K562 treated with DMSO at 1 percent for 4 hours (cell line): ENCODE results near the gene PREP. TPM values are rescaled to one million over a fixed set of nuclear protein-coding genes. Genes with fewer than 3 reads are reported as not detected.

Experiments used
- total RNA-seq: library from RNA; unstranded; fragments of 300-600 nt; gene quantifications from 2 replicates; pipeline ENCODE4 v1.2.3, GENCODE V29; 2022; ENCODE audit not compliant: insufficient read depth

PREP gene
- 17.8 and 22.2 TPM in 2 replicates for total RNA-seq

GRCh38 chr6:105402939-105403935 is at the start of gene PREP:
Gene PREP (minus strand): TSS chr6:105403082. CDS start chr6:105402891, 191 bp downstream.

Other genes starting within 250 kb of the PREP start
- gene POPDC3, start 223.1 kb downstream of the PREP start, total RNA-seq = 6.5 and 8.1 TPM in 2 replicates